Stimulated activated CD4-positive, alpha-beta T cell treated with anti-CD3 and anti-CD28 coated beads, Interleukin-4, amount 100 ng/mL, for 48 hours (primary cell): Measurements from ENCODE around the gene NFATC1.
A peak's percentile ranks its signal among the peaks of the same experiment; 100 is the strongest.

ENCODE experiments used
- DNase-seq, 2 donors: peaks; one replicate each; pipeline ENCODE4 v3.0.0-alpha.2; 2020; ENCODE audit warnings: low read depth in 2 of 2

The NFATC1 gene

DNA sequence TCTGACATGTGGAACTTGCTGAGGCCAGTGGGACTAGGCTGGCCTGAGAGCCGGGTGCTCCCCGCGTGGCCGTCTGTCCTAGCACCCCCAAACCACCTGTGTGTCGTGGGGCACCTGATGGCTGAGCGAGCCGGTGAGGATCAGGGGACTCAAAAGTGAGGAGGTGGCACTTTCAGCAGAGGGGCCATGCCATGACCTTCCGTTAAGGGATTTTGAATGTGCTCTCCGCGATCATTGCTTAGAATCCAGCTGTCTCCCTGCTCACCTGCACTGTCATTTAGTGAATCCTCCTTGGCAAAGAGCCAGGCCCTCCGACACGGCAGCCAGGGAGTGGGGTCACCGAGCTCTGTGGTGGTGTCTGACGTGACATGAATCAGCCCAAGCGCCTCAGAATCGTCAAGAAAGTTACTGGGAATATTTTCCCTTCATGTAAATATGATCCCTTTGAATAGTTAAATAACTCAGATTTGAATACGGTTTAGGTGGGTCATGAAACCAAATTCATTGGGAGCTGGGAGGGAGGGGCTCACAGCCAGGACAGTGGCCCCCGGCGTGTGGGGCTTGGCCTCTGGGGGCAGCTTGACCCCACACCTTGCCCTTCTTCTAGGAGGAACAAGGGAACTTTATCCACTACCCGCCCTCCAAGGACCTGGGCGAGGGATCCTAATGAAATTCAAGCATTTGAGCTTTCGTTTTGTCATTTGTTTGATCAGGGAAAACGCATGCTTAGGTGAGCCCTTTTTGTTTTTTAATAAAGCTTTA is 9.5 kb downstream of the NFATC1 start:
- DNase-seq: peak; percentile 74 to 79

DNA sequence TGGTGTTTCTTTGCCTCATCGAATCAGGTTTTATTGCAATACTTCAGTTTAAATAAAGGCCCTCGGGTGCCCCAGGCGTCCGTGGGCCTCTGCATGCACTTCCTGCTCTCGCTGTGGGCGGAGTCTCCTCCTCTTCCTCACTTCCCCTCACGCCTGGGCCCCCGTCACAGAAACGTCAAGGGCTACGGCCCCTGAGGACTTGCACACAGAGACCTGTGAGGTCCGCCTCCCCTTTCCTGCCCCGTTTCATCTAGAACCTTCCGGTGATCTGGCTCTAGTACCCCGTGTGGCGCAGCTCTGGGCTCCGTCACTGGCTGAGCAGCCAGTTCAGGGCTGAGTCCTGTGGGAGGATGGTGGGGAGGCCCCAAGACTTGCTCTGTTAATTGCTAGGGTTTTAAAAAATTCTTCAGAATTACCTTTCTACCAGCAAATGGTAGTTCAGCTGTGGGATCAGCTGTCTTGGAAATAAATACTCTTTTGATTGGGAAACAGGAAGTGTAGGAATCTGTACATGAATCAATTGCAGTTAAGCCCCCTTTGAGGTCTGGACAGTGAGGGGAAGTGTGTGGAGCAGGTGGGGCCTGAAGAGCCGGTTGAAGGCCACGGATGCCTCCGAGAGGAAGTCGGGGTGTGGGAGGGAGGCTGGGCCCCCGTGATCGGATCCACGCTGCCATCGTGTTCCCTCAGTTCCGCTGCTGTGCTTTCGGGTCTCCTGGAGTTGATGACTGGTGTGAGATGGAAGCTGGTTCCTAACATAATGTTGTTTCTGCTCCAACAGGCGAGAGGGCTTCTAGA is 10.2 kb downstream of the NFATC1 start:
- DNase-seq: peak; percentile 72 to 74

DNA sequence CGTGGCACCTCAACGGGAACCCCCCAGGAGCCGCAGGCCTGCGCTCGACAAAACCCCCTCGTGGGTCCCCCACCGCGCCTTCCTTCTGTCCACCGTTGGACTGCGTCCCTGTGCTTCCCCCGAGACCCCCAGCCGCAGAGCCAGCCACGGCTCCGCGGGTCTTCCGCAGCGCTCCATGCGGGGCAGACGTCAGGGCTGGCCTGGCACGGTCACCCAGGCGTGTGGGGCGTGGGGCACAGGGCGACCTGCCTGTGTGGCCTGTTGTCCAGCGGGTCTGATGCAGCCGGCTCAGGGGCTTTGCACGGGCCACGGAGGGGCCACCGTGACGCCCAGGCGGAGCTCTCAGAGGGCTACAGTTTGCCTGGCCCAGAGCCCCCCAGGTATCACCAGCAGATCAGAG is 11.0 kb downstream of the NFATC1 start:
- DNase-seq: no peak

DNA sequence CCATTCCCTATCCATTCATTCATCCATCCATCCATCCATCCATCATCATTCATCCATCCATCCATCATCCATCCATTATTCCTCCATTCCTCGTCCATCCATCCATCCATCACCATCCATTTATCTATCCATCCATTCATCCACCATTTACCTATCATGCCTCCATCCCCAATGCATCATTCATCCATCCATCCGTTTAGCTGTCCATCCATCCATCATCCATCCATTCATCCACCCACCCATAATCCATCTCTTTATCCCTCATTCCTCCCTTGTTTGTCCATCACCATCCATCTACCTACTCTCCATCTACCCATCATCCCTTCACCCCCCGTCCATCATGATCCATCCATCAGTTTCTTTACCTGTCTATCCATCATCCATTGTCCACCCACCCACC is 13.6 kb downstream of the NFATC1 start:
- no peak for DNase-seq

DNA sequence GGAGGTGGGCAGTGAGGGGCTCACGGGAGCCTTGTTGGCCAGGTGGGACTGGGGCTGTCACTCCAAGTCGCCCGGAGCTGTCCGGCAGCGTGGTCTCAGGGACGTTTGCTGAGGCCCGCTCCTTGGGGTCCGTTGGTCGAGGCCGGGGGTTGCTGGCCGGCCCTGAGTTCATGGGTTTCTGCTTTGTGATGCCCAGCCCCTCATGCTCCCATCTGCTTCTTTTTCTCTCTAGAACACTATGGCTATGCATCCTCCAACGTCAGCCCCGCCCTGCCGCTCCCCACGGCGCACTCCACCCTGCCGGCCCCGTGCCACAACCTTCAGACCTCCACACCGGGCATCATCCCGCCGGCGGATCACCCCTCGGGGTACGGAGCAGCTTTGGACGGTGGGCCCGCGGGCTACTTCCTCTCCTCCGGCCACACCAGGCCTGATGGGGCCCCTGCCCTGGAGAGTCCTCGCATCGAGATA is 14.5 kb downstream of the NFATC1 start:
- no peak for DNase-seq

DNA sequence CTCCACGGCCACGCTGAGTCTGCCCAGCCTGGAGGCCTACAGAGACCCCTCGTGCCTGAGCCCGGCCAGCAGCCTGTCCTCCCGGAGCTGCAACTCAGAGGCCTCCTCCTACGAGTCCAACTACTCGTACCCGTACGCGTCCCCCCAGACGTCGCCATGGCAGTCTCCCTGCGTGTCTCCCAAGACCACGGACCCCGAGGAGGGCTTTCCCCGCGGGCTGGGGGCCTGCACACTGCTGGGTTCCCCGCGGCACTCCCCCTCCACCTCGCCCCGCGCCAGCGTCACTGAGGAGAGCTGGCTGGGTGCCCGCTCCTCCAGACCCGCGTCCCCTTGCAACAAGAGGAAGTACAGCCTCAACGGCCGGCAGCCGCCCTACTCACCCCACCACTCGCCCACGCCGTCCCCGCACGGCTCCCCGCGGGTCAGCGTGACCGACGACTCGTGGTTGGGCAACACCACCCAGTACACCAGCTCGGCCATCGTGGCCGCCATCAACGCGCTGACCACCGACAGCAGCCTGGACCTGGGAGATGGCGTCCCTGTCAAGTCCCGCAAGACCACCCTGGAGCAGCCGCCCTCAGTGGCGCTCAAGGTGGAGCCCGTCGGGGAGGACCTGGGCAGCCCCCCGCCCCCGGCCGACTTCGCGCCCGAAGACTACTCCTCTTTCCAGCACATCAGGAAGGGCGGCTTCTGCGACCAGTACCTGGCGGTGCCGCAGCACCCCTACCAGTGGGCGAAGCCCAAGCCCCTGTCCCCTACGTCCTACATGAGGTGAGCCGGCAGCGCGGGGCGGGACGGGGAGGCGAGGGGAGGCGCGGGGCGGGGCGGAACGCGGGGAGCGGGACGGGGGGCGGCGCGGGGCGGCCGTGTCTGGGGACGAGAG is 15.2 kb downstream of the NFATC1 start:
- DNase-seq: no peak

DNA sequence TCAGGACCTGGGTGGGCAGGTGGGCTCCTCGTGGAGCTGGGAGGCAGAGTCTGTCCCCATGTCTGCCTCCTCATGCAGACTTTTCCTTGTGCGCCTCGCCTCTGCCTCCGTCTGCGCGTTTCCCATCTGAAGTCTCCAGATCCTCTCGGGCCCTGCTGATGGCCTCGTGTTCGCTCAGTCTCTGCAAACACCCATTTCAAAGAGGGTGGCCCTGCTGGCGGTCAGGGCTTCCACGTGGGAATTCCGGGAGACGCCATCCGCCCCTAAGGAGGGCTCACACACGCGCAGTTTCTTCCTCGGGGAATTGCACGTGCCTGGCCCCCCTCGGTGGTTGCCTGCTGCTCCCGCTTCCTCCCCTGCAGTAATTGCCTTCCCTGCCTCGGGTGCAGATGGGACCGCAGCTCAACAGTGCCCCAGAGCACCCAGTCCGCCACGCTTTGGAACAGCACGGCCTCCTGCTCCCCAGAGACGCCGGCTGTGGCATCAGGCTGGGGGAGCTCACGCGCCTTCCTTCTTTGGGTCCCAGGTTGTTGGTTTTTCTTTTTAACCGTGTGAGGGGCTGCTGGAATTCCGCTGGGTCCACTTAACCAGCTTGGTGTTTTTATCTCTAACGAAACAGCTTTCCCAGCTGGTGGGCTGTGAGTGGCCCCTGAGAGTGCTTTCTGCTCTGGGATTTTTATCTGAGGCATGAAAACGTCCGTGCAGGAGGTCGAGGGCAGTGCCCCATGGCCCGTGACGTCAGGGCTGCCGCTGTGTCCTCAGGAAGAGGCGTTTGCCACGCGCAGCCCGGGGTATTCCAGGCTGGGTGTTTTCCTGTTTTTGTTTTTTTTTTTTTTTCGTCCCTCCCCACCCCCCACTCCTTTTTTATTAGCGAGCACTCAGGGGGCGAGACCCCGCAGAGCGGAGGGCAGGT is 16.1 kb downstream of the NFATC1 start:
- DNase-seq: no peak

DNA sequence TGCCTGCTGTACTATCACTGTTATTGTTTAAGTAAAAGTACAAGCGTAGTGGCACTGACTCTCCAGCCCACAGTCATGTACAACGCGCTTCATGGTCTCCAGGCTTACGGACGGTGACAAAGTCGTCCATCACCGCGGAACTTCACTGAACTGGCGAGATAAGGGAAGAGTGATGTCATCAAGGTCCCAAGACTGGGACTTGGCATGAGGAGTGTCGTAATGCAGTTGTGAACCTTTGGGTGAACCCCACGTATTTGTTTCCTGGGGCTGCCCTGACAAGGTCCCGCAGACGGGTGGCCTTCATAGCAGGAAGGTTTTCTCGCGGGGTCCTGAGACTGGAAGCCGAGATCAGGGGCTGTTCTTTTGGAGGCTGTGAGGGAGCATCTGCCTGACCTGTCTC is 17.3 kb downstream of the NFATC1 start:
- DNase-seq: no peak

DNA sequence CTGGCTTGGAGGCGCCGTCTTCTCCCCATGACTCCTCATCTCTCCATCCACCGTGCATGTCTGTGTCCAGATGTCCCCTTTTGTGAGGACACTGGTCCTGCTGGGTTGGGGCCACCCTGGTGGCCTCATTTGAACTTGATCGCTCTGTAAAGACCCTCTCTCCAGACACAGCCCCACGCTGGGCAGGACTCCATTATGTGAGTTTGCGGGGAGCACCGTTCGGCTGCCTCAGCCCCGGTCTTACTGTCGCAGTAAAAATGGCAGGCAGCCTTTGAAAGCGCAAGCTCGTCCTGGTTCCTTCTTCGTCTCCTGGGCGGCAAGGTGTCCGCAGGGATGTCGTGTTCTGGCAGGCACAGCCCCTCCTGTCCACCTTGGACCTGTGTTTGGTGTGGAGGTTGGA is 17.7 kb downstream of the NFATC1 start:
- DNase-seq: no peak

DNA sequence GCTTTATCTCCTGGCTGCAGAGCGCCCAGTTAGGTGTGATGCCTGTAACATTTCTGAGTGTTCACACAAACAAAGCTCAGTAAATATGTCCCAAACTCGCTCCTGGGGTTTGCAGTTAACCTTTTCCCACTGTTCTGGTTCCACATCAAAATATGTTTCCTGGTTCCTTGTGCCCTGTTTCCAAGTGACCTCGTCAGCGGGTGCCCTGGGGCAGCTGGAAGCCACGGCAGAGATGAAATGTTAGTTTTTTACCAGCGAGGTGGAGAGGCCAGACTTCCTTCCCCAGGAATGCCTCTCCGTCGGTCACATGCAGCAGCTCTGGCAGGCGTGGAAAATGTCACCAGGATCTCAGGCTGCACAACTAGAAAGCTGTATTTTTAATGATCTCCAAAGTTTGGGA is 18.2 kb downstream of the NFATC1 start:
- DNase-seq: no peak

DNA sequence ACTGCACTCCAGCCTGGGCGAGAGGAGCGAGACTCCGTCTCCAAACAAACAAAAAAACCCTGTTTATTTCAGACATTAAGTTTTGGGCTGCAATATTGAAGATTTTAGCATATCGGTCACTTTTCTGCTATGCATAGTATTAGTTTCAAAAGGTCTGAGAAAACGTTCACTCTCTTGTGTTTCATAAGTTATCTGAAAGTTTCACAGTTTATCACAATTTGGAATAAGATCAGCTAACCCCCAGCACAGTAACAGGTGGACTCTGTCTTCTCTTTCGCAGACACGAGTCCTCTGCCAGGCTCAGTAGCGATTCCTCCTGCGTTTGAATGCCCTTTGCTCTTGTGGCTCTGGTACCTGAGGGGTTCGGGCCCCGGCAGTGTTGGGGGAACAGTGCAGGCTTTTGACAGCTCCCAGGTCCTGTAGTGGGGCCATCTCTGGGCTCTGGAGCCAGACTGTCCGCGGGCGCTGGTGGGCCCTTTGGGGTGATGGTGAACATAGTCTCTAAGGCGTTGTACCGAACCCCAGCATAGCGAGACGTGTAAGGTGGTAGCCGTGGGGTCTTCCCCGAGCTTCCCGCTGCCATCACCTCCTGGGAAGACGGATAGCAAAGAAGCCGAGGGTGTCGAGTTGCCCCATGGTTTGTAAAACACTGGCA is 20.4 kb downstream of the NFATC1 start:
- no peak for DNase-seq

DNA sequence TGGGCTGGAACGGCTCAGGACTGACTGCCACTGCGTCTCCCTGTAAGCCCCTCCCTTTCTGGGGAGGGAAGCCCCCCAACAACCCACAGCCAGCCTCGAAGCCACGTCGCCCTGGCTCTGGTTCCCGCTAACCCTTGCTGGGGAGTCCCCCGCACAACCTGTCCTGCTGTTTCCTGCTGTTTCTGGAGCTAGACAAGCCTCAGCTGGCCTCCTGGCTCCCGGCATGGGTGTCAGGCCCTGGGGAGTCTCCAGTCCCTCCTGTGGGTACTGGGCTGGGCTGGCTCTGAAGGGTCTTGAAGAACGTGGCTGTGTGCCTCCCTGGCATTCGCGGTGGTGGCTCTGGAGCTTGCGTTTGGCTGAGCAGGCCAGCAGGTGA is 20.9 kb downstream of the NFATC1 start:
- DNase-seq: no peak

DNA sequence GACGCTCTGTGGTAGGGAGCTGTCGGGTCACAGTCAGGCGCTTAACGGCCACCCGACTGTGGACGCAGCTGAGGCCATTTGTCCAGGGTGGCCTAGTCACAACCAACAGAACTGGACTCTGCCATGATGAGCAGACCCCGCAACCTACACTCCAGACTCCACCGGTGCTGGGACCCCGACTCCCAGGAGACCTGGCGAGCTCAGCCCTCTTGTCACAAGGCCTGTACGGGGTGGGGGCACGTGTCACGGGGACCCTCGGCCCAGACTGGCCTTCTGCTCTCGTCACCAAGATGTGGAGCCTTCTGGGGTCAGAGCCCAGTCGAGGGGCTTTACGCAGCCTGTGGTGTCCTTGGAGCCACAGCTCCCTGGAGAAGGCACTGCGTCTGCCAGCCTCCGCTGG is 22.5 kb downstream of the NFATC1 start:
- DNase-seq: no peak

DNA sequence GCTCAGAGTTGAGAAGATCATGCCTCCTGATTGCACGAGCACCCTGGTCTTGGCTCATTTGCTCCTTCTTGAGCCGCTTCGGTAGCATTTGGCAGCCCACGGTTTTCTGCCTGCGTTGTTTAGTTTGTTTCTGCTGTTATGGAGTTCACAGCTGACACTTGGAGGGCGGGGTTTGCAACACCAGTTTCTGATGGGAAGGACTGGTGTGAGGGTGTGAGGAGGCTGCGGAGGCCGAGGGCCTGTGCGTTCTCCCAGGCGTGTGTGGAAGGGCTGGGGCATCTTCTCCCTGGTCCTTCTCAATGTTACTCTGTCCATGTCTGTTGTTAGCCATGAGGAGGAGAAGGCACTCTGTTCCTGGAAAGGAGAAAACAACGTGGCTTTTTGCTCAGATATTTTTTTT is 22.9 kb downstream of the NFATC1 start:
- no peak for DNase-seq

DNA sequence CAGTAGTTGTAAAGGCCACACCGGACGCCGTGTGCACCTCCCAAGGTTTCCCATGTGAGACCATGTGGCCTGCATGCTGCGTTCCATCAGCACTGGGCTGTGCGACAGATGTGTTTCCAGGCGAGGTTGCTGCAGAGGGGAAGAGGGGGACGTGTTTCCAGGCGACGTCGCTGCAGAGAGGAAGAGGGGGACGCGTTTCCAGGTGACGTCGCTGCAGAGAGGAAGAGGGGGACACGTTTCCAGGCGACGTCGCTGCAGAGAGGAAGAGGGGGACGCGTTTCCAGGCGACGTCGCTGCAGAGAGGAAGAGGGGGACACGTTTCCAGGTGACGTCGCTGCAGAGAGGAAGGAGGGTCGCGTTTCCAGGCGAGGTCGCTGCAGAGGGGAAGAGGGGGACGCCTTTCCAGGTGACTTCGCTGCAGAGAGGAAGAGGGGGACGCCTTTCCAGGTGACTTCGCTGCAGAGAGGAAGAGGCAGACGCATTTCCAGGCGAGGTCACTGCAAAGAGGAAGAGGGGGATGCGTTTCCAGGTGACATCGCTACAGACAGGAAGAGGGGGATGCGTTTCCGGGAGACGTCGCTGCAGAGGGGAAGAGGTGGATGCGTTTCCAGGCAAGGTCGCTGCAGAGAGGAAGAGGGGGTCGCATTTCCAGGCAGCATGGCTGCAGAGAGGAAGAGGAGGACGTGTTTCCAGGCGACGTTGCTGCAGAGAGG is 24.5 kb downstream of the NFATC1 start:
- no peak for DNase-seq

DNA sequence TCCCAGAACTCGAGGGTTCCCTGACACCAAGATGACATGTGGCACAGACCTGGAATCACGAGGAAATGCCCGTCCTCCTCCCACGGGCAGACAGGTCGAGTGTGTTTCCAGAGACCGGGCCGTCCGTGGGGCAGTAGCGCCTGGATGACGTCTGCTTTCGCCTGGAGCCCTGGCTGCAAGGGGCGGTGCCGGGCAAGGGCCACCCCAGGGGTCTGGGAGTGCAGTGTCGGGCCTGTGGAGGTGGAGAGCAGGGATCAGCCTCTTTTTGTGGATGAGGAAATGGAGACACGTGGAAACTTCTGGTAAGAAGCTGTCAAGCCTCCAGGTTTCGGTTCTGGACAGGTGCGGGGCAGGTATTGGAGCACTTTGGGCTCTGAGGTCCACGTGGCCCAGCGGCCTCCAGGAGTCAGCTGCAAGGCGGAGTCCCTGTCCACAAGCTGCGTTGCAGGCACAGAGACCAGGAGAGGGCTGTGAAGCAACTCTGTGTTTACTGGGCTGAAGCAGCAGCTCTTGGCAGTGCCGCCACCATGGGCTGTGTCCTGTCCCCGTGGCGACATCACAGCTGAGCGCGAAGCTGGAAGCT is 25.6 kb downstream of the NFATC1 start:
- no peak for DNase-seq

DNA sequence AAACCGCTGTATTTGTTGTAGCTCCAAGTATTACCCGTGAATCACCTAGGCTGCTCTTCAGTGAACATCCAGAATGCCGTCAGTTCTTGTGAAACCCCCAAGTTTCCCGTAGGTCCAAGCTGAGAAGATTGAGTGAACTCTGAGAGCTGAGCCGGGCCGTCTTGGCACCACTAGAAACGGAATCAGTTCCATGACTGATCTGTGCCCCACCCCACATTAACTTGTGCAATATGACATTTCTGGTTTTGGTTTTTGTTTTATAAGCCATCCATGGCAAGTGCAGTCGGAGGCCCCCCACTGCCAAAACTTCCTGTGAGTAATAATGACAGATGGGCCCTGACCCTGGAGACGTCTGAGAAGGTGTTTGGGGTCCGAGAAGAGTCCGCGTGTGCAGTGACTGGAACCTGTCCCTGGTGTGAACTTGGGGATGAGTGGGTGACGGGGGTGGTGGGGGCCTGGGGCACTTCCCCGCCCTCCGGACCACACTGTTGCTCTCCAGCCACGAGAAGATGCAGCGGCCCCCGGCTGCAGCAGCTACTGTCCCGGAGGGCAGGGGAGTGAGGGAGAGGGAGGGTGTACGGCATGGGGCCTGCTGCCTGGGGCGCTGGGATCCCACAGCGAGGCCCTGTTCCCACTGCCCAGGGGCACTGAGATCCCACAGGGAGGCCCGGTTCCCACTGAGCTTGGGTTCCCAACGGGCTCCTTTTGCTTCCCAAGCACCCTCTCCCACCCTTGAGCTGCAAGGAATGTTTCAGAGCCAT is 26.5 kb downstream of the NFATC1 start:
- no peak for DNase-seq

DNA sequence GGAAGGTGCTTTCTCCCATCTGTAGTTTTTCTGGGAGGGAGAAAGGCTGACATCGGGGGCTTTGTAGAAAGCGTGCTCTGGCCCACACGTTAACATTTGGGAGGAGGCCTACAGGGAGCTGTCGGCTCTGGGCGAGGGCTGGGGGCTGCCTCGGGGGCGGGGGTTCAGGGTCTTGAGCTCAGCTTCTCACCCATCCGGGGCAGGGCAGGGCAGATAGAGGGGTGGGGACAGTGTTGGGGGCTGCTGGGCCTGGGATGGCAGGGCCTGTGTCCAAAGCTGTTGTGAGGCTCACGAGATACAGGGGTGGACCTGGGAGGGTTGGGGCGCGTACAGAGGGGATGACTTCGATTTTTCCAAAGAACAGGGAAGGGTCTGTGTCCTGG is 27.0 kb downstream of the NFATC1 start:
- DNase-seq: no peak
